Activated T-cell treated with anti-CD3 and anti-CD28 coated beads, Interleukin-2, amount 50 U/mL, for 24 hours (primary cell): Measurements from ENCODE around the gene NLRP12.
"Not testable (repeated sequence)": the region's sequence is repeated elsewhere in the genome, so short reads cannot be mapped to it uniquely, and the experiment has no call there.

ENCODE experiments used
- DNase-seq: peaks from one replicate; pipeline ENCODE4 v3.0.0-alpha.2; 2020
- H3K27ac Mint-ChIP-seq: 2 replicates; pipeline ENCODE4 v1.8.0; 2020; ENCODE audit warnings: mild to moderate bottlenecking, mixed read lengths
- H3K27me3 Mint-ChIP-seq: 2 replicates; pipeline ENCODE4 v1.8.0; 2020; ENCODE audit warnings: mixed read lengths
- H3K36me3 Mint-ChIP-seq: 2 replicates; pipeline ENCODE4 v1.8.0; 2020; ENCODE audit warnings: low read depth, mixed read lengths
- H3K4me1 Mint-ChIP-seq: 2 replicates; pipeline ENCODE4 v1.8.0; 2020; ENCODE audit warnings: low read depth, mixed read lengths
- H3K4me3 Mint-ChIP-seq: 2 replicates; pipeline ENCODE4 v1.8.0; 2020; ENCODE audit warnings: mild to moderate bottlenecking, moderate library complexity, mixed read lengths
- H3K9me3 Mint-ChIP-seq: 2 replicates; pipeline ENCODE4 v1.8.0; 2020; ENCODE audit warnings: mixed read lengths

NLRP12 gene

DNA sequence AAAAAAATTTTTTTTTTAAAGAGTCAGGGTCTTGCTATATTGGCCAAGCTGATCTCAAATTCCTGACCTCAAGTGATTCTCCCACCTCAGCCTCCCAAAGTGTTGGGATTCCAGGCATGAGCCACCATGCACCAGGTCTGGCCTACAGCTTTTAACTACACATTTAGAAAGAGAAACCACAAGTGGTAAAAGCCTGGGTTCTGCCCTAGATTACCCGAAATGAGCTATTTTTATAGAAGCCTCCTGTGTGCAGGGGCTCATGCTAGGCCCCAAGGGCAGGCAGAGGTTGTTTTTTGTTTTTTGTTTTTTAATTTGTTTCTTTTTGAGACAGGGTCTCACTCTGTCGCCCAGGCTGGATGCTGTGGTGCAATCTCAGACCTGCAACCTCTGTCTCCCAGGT lies 29.6 kb upstream of the NLRP12 start:
- Mint-ChIP-seq H3K36me3 (no peaks in the 10 kb centered on the region), H3K4me1 (peaks cover 8% of the 10 kb centered on the region), H3K4me3 (no peak overlapping the region), H3K9me3 (no peaks in the 10 kb centered on the region), H3K27ac (no peak overlapping the region), H3K27me3 (peaks cover 21% of the 10 kb centered on the region)
- DNase-seq: no peak

GRCh38 chr19:53849237-53849676 lies 25.1 kb upstream of the NLRP12 start:
- no peaks in the 10 kb centered on the region for H3K9me3 Mint-ChIP-seq
- no peak for DNase-seq
- H3K27me3 Mint-ChIP-seq: peaks cover 35% of the 10 kb centered on the region
- no peak overlapping the region for H3K4me3 Mint-ChIP-seq
- H3K4me1 Mint-ChIP-seq: peaks cover 7% of the 10 kb centered on the region
- H3K36me3 Mint-ChIP-seq: no peaks in the 10 kb centered on the region
- H3K27ac Mint-ChIP-seq: no peak overlapping the region

GRCh38 chr19:53847555-53847954 lies 23.4 kb upstream of the NLRP12 start:
- no peak for DNase-seq
- H3K27me3 Mint-ChIP-seq: peaks cover 32% of the 10 kb centered on the region
- H3K36me3 Mint-ChIP-seq: no peaks in the 10 kb centered on the region
- H3K4me3 Mint-ChIP-seq: no peak overlapping the region
- H3K27ac Mint-ChIP-seq: no peak overlapping the region
- H3K9me3 Mint-ChIP-seq: no peaks in the 10 kb centered on the region
- peaks cover 5% of the 10 kb centered on the region for H3K4me1 Mint-ChIP-seq

GRCh38 chr19:53844849-53845246 lies 20.7 kb upstream of the NLRP12 start:
- no peaks in the 10 kb centered on the region for H3K36me3 Mint-ChIP-seq
- H3K4me3 Mint-ChIP-seq: no peak overlapping the region
- no peak overlapping the region for H3K27ac Mint-ChIP-seq
- H3K9me3 Mint-ChIP-seq: no peaks in the 10 kb centered on the region
- no peak for DNase-seq
- peaks cover 6% of the 10 kb centered on the region for H3K4me1 Mint-ChIP-seq
- H3K27me3 Mint-ChIP-seq: peaks cover 22% of the 10 kb centered on the region

- H3K27ac Mint-ChIP-seq, H3K4me3 Mint-ChIP-seq, DNase-seq, H3K4me1 Mint-ChIP-seq, H3K9me3 Mint-ChIP-seq, H3K36me3 Mint-ChIP-seq: not testable (repeated sequence)
- H3K27me3 Mint-ChIP-seq: peaks cover 12% of the 10 kb centered on the region
Measured at GRCh38 chr19:53840914-53841313, 16.8 kb upstream of the NLRP12 start.

GRCh38 chr19:53840241-53840640 lies 16.1 kb upstream of the NLRP12 start:
- H3K9me3 Mint-ChIP-seq, DNase-seq, H3K4me3 Mint-ChIP-seq, H3K4me1 Mint-ChIP-seq, H3K27ac Mint-ChIP-seq, H3K36me3 Mint-ChIP-seq: not testable (repeated sequence)
- H3K27me3 Mint-ChIP-seq: peaks cover 12% of the 10 kb centered on the region

DNA sequence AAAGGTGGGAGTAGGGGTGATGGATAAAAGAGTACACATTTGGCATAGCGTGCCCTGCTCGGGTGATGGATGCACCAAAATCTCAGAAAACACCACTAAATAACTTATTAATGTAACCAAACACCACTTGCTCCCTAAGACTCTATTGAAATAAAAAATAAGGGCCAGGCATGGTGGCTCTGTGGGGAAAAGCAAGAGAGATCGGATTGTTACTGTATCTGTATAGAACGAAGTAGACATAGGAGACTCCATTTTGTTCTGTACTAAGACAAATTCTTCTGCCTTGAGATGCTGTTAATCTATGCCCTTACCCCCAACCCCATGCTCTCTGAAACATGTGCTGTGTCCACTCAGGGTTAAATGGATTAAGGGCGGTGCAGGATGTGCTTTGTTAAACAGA lies 14.3 kb upstream of the NLRP12 start:
- H3K4me3 Mint-ChIP-seq, H3K27ac Mint-ChIP-seq, H3K36me3 Mint-ChIP-seq, H3K4me1 Mint-ChIP-seq, H3K9me3 Mint-ChIP-seq, DNase-seq: not testable (repeated sequence)
- peaks cover 22% of the 10 kb centered on the region for H3K27me3 Mint-ChIP-seq

DNA sequence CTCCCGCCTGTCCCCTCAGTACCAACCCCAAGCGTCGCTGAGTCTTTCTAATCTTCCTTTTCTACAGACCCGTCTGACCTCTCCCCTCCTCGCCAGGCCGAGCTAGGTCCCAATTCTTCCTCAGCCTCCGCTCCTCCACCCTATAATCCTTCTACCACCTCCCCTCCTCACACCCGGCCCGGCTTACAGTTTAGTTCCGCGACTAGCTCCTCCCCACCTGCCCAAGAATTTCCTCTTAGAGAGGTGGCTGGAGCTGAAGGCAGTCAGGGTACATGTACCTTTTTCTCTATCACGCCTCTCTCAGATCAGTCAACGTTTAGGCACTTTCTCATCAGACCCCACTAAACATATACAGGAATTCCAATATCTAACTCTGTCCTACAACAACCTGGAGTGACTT lies 8.7 kb upstream of the NLRP12 start:
- H3K4me1 Mint-ChIP-seq, H3K9me3 Mint-ChIP-seq, H3K27ac Mint-ChIP-seq: not testable (repeated sequence)

GRCh38 chr19:53828531-53828930 lies 4.4 kb upstream of the NLRP12 start:
- Mint-ChIP-seq H3K27me3 (peaks cover 67% of the 10 kb centered on the region), H3K27ac (no peak overlapping the region), H3K4me3 (no peak overlapping the region), H3K9me3 (no peaks in the 10 kb centered on the region), H3K4me1 (peaks cover 4% of the 10 kb centered on the region), H3K36me3 (no peaks in the 10 kb centered on the region)
- no peak for DNase-seq

More for the DNA sequence above, 8.7 kb upstream of the NLRP12 start:
- not testable (repeated sequence) for H3K4me3 Mint-ChIP-seq, DNase-seq, H3K36me3 Mint-ChIP-seq
- peaks cover 55% of the 10 kb centered on the region for H3K27me3 Mint-ChIP-seq

GRCh38 chr19:53826876-53827275 lies 2.8 kb upstream of the NLRP12 start:
- H3K27ac Mint-ChIP-seq: no peak overlapping the region
- H3K4me1 Mint-ChIP-seq: peaks cover 4% of the 10 kb centered on the region
- no peaks in the 10 kb centered on the region for H3K9me3 Mint-ChIP-seq
- no peaks in the 10 kb centered on the region for H3K36me3 Mint-ChIP-seq
- H3K4me3 Mint-ChIP-seq: no peak overlapping the region
- DNase-seq: no peak
- peaks cover 55% of the 10 kb centered on the region for H3K27me3 Mint-ChIP-seq

DNA sequence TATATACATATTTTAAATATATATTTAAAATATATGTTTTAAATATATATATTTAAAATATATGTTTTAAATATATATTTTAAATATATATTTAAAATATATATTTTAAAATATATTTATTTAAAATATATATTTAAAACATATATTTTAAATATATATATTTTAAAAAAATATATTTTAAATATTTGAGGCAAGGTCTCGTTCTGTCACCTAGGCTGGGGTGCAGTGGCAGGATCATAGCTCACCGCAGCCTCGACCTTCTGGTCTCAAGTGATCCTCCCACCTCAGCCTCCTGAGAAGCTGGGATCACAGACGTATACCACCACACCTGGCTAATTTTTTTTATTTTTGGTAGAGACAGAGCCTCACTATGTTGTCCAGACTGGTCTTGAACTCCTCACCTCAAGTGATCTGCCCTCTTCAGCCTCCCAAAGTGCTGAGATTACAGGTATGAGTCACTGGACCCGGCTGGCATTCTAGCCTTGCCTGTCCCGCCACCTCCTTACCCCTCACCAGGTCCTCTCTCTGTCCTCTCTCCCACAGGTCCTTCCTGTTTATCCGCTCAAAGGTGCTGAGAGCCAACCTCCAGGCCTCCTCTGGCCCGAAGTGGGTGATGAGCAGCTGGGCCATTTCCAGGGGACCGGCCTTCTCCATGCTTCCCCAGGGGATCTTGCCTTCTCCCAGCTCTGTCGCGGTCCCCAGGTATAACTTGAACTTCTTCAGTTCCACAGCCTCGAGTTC lies 564 bp downstream of the NLRP12 start:
- no peak for DNase-seq
- Mint-ChIP-seq H3K27me3 (peaks cover 31% of the 10 kb centered on the region), H3K4me1 (peaks cover under 1% of the 10 kb centered on the region), H3K36me3 (no peaks in the 10 kb centered on the region), H3K9me3 (no peaks in the 10 kb centered on the region), H3K4me3 (no peak overlapping the region), H3K27ac (no peak overlapping the region)

DNA sequence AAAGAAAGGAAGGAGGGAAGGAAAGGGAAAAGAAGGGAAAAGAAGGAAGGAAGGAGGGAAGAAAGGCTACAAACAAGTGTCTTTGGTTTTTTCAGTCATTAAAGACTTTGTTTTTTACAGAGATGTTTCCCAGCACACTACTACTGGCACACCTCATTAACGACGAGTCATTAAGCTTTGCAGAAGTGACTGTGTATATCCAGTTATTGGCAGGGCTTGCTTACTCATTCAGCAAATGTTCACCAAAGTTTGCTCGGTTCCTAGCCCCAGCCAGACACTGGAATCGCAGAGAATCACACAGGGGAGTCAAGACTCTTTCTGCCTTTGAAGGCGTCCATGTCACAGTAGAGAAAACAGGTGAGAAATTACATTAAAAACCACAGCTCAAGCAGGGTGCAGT lies 4.3 kb downstream of the NLRP12 start:
- Mint-ChIP-seq H3K4me3 (no peak overlapping the region), H3K4me1 (no peaks in the 10 kb centered on the region), H3K9me3 (no peaks in the 10 kb centered on the region), H3K27me3 (peaks cover 16% of the 10 kb centered on the region), H3K36me3 (no peaks in the 10 kb centered on the region), H3K27ac (no peak overlapping the region)
- DNase-seq: no peak

DNA sequence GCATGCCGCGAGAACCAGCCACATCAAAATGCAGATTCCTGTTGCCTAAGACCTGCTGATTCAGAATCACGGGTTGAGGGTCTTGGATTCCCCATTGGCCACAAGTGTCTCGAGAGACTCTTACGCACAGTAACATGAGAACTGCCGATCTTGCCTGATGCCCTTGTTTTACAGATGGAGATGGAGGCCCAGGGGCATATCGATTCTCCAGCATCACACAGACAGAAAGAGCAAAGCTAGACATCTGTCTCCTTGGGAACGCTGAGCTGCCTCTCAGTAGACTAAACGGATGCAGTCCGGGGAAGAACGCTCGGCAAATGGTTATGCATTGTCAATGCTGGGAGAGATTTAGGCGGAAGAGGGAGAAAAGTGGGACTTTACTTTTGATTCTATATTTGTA lies 5.4 kb downstream of the NLRP12 start:
- DNase-seq: no peak
- H3K36me3 Mint-ChIP-seq: no peaks in the 10 kb centered on the region
- H3K4me1 Mint-ChIP-seq: no peaks in the 10 kb centered on the region
- H3K9me3 Mint-ChIP-seq: no peaks in the 10 kb centered on the region
- peaks cover 6% of the 10 kb centered on the region for H3K27me3 Mint-ChIP-seq
- no peak overlapping the region for H3K27ac Mint-ChIP-seq
- H3K4me3 Mint-ChIP-seq: no peak overlapping the region

GRCh38 chr19:53813996-53814395 lies 10.1 kb downstream of the NLRP12 start:
- no peak overlapping the region for H3K27ac Mint-ChIP-seq
- no peaks in the 10 kb centered on the region for H3K36me3 Mint-ChIP-seq
- H3K4me3 Mint-ChIP-seq: no peak overlapping the region
- DNase-seq: no peak
- no peaks in the 10 kb centered on the region for H3K9me3 Mint-ChIP-seq
- H3K4me1 Mint-ChIP-seq: no peaks in the 10 kb centered on the region
- H3K27me3 Mint-ChIP-seq: no peaks in the 10 kb centered on the region

DNA sequence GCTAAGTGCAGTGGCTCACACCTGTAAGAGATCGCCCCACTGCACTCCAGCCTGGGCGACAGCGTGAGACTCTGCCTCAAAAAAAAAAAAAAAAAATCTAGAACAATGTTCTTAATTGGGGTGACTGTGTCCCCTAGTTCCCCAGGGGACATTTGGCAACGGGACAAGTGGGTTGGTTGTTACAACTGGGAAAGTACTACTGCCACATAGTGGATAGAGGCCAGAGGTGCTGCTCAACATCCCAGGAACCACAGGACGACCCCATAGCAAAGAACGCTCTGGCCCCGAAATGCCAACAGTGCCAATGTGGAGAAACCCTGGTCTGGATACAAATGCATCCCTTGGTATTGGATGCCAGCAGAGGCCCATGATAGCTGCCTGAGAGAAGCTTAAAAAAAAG lies 11.8 kb downstream of the NLRP12 start:
- no peaks in the 10 kb centered on the region for H3K4me1 Mint-ChIP-seq
- no peak for DNase-seq
- H3K36me3 Mint-ChIP-seq: no peaks in the 10 kb centered on the region
- no peak overlapping the region for H3K27ac Mint-ChIP-seq
- no peak overlapping the region for H3K4me3 Mint-ChIP-seq
- no peaks in the 10 kb centered on the region for H3K9me3 Mint-ChIP-seq
- H3K27me3 Mint-ChIP-seq: no peaks in the 10 kb centered on the region

DNA sequence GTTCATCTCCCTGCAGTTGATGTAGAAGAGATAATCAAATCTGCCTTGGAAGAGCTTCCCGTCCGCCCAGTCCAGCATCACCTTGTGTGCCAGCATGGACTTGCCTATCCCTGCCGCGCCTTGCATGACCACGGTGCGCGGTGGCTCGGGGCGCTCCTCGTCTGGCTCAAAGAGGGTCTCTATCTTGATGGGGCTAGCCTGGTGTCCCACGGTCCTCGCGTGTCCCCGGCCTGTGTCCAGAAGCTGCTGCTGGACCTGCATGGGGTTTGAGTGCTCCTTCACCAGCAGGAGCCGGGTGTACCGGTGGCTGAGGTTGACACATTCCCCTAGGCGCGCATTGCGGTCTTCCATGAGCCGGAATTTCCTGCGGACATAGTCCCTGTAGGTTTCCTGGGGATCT lies 13.2 kb downstream of the NLRP12 start:
- H3K4me1 Mint-ChIP-seq: no peaks in the 10 kb centered on the region
- no peaks in the 10 kb centered on the region for H3K9me3 Mint-ChIP-seq
- no peaks in the 10 kb centered on the region for H3K27me3 Mint-ChIP-seq
- DNase-seq: no peak
- H3K4me3 Mint-ChIP-seq: no peak overlapping the region
- no peak overlapping the region for H3K27ac Mint-ChIP-seq
- no peaks in the 10 kb centered on the region for H3K36me3 Mint-ChIP-seq
